Kidney (tissue), 14 donors: ENCODE data around the gene IL1RAPL2. TPM values are rescaled to one million over a fixed set of nuclear protein-coding genes. Genes with fewer than 3 reads are reported as not detected.

Experiments
- DNase-seq, 5 donors: peaks; one replicate each; pipeline ENCODE4 v3.0.0-alpha.2; 2013 to 2020
- FAIRE-seq: peaks from 2 replicates; lab custom pipeline; 2012; peaks lifted over from hg19 to GRCh38; lab: Jason Lieb, UNC
- H3K27ac ChIP-seq, 2 donors: one replicate each; pipeline ENCODE4 v1.7.0; 2013; ENCODE audit warnings: low read depth in 2 of 2, low read length in 2 of 2, inconsistent platforms in 1 of 2
- H3K27me3 ChIP-seq: one replicate; pipeline ENCODE4 v1.7.1; 2013; ENCODE audit warnings: low read length, inconsistent platforms; ENCODE audit not compliant: control insufficient read depth, insufficient read depth
- H3K36me3 ChIP-seq, 3 donors: one replicate each; pipeline versions ENCODE4 v1.7.0 to v1.7.1; 2013; ENCODE audit warnings: low read length in 3 of 3, control low read depth in 1 of 3, inconsistent platforms in 1 of 3; ENCODE audit not compliant: insufficient read depth in 3 of 3, control insufficient read depth in 2 of 3
- H3K4me1 ChIP-seq, 3 donors: one replicate each; pipeline versions ENCODE4 v1.7.0 to v1.7.1; 2013; ENCODE audit warnings: low read length in 3 of 3, inconsistent platforms in 1 of 3, low read depth in 1 of 3; ENCODE audit not compliant: control insufficient read depth in 2 of 3, insufficient read depth in 2 of 3
- H3K4me3 ChIP-seq, 3 donors: one replicate each; pipeline versions ENCODE4 v1.7.0 to v1.8.1; 2013; ENCODE audit warnings: low read length in 3 of 3, control low read depth in 1 of 3, inconsistent platforms in 1 of 3
- H3K9ac ChIP-seq, 3 donors: one replicate each; pipeline versions ENCODE4 v1.7.0 to v1.7.1; 2013; ENCODE audit warnings: low read length in 3 of 3, control low read depth in 1 of 3, inconsistent platforms in 1 of 3
- H3K9me3 ChIP-seq, 3 donors: one replicate each; pipeline versions ENCODE4 v1.7.0 to v1.7.1; 2013; ENCODE audit warnings: low read length in 3 of 3, control low read depth in 1 of 3, inconsistent platforms in 1 of 3; ENCODE audit not compliant: control insufficient read depth in 2 of 3, insufficient read depth in 1 of 3
- CTCF ChIP-seq: IDR thresholded peaks from 3 replicates; pipeline ENCODE4 v1.5.1; 2012; ENCODE audit warnings: mild to moderate bottlenecking, moderate library complexity, borderline replicate concordance; ENCODE audit not compliant: insufficient read depth; ENCODE audit errors: extremely low read depth
- intact Hi-C: fragments of 100-400 bp; cut with DNase I; formaldehyde crosslinking; loops from one replicate; pipeline ENCODE4 v1.11.1; 2022
- polyA plus RNA-seq: library from polyadenylated mRNA; stranded (reverse); fragments of 350-450 nt; fragmentation: Illumina TruSeq; extraction: RNeasy Lipid Tissue Mini Kit (QIAGEN cat#74804); gene quantifications from one replicate; pipeline ENCODE4 v1.2.3, GENCODE V29; 2014; ENCODE audit warnings: low read depth, low replicate concordance; ENCODE audit not compliant: insufficient read depth
- total RNA-seq: library from RNA; stranded (reverse); fragmentation: NEBNext Ultra II Directional; extraction: Animal tissue kit (Norgen Biotek cat#: 25700); gene quantifications from one replicate; pipeline ENCODE4 v1.2.1, GENCODE V29; 2021
- donor health status: control.
- donor health status: control.
- donor health status: control.
- donor health status: control.
- donor health status: control.
- donor health status: DM: yes; HTN: yes; CAD: no.
- donor health status: Normal renal cell carcinoma (clear cell type).

Gene IL1RAPL2
- total and polyA plus RNA-seq, 2 donors from 2014 or later: 0.13 to 0.25 TPM

- DNase-seq: no peak
- H3K9ac ChIP-seq: no peak overlapping the region
- no peaks in the 10 kb centered on the region for H3K27me3 ChIP-seq
- H3K27ac ChIP-seq: no peak overlapping the region
- intact Hi-C loops: no loop called here
- H3K9me3 ChIP-seq: no peaks in the 10 kb centered on the region
- TF ChIP-seq CTCF: no peak
- no peak overlapping the region for H3K4me3 ChIP-seq
- no peak for FAIRE-seq
- no peaks in the 10 kb centered on the region for H3K4me1 ChIP-seq
- H3K36me3 ChIP-seq: no peaks in the 10 kb centered on the region
These were observed 497.7 kb downstream of the IL1RAPL2 start for GRCh38 chrX:105063743-105064142.

GRCh38 chrX:105098201-105098600 is 532.2 kb downstream of the IL1RAPL2 start:
- no peaks in the 10 kb centered on the region for H3K36me3 ChIP-seq
- no peak overlapping the region for H3K9ac ChIP-seq
- no peak overlapping the region for H3K4me3 ChIP-seq
- intact Hi-C loops: no loop called here
- H3K27me3 ChIP-seq: no peaks in the 10 kb centered on the region
- FAIRE-seq (peak; percentile 58), DNase-seq (no peak)
- no peaks in the 10 kb centered on the region for H3K4me1 ChIP-seq
- no peak overlapping the region for H3K27ac ChIP-seq
- no peak for TF ChIP-seq CTCF
- H3K9me3 ChIP-seq: no peaks in the 10 kb centered on the region

GRCh38 chrX:105098812-105099211 is 532.8 kb downstream of the IL1RAPL2 start:
- TF ChIP-seq CTCF: no peak
- DNase-seq: no peak
- no peaks in the 10 kb centered on the region for H3K27me3 ChIP-seq
- H3K9ac ChIP-seq: no peak overlapping the region
- no peaks in the 10 kb centered on the region for H3K4me1 ChIP-seq
- H3K4me3 ChIP-seq: no peak overlapping the region
- no peaks in the 10 kb centered on the region for H3K36me3 ChIP-seq
- intact Hi-C loops: no loop called here
- H3K27ac ChIP-seq: no peak overlapping the region
- H3K9me3 ChIP-seq: no peaks in the 10 kb centered on the region
- no peak for FAIRE-seq

GRCh38 chrX:105101378-105101777 is 535.4 kb downstream of the IL1RAPL2 start:
- TF ChIP-seq CTCF: no peak
- FAIRE-seq: no peak
- Histone ChIP-seq H3K27me3 (no peaks in the 10 kb centered on the region), H3K4me1 (no peaks in the 10 kb centered on the region), H3K9me3 (no peaks in the 10 kb centered on the region), H3K36me3 (no peaks in the 10 kb centered on the region), H3K27ac (no peak overlapping the region), H3K4me3 (no peak overlapping the region), H3K9ac (no peak overlapping the region)
- intact Hi-C loops: no loop called here
- DNase-seq: no peak
